HL-60 (cell line): ENCODE measurements around the gene BPGM.

Experiments used
- DNase-seq, 2 experiments: peaks; one replicate each; pipeline ENCODE4 v3.0.0-alpha.2; 2010 to 2020; ENCODE audit warnings: low read depth in 1 of 2, low spot score in 1 of 2
- H3K27ac ChIP-seq: fragments of 250-450 bp; sonication (Bioruptor Pico); replicated peaks from 2 replicates; pipeline ENCODE4 v1.5.1; 2020; ENCODE audit warnings: mild to moderate bottlenecking, moderate library complexity
- H3K27me3 ChIP-seq: fragments of 250-450 bp; sonication (Bioruptor Pico); 2 replicates; pipeline ENCODE4 v1.5.1; 2021; ENCODE audit warnings: mild to moderate bottlenecking, moderate library complexity; ENCODE audit not compliant: insufficient read depth, poor library complexity, severe bottlenecking
- H3K4me3 ChIP-seq: replicated peaks from 2 replicates; pipeline ENCODE4 v1.5.1; 2011; ENCODE audit warnings: mild to moderate bottlenecking, control low read depth, low read length; ENCODE audit not compliant: insufficient read depth
- CTCF ChIP-seq: IDR thresholded peaks from one replicate; pipeline ENCODE4 v1.5.1; 2011; ENCODE audit warnings: low read length, control low read depth, inconsistent platforms; ENCODE audit not compliant: insufficient read depth
- GABPA ChIP-seq: IDR thresholded peaks from 2 replicates; pipeline ENCODE4 v1.6.1; 2012; ENCODE audit warnings: low read depth
- POLR2AphosphoS5 ChIP-seq: IDR thresholded peaks from 2 replicates; pipeline ENCODE4 v1.6.1; 2012; ENCODE audit warnings: low read depth
- REST ChIP-seq: IDR thresholded peaks from 2 replicates; pipeline ENCODE4 v1.6.1; 2012; ENCODE audit warnings: low read depth; ENCODE audit not compliant: insufficient replicate concordance
- SPI1 ChIP-seq: IDR thresholded peaks from 2 replicates; pipeline ENCODE4 v1.6.1; 2012; ENCODE audit warnings: low read depth, mild to moderate bottlenecking, borderline replicate concordance

Gene BPGM

GRCh38 chr7:134720091-134720935, 73.7 kb downstream of the BPGM start:
- TF ChIP-seq CTCF (no peak), REST (no peak), POLR2AphosphoS5 (no peak), SPI1 (no peak), GABPA (no peak)
- no peaks in the 10 kb centered on the region for H3K27me3 ChIP-seq
- no peak overlapping the region for H3K4me3 ChIP-seq
- DNase-seq: no peak
- H3K27ac ChIP-seq: no peak overlapping the region

GRCh38 chr7:134721171-134721570, 74.5 kb downstream of the BPGM start:
- TF ChIP-seq SPI1: no peak
- TF ChIP-seq POLR2AphosphoS5: no peak
- DNase-seq: no peak
- Histone ChIP-seq H3K27ac (no peak overlapping the region), H3K27me3 (no peaks in the 10 kb centered on the region), H3K4me3 (no peak overlapping the region)

- peak in 1 of 2 experiments; percentile 20 for DNase-seq
- TF ChIP-seq CTCF: no peak
- TF ChIP-seq REST: no peak
- no peak for TF ChIP-seq SPI1
- no peak for TF ChIP-seq POLR2AphosphoS5
- no peak for TF ChIP-seq GABPA
- Histone ChIP-seq H3K4me3 (no peak overlapping the region), H3K27ac (no peak overlapping the region), H3K27me3 (no peaks in the 10 kb centered on the region)
Observed at GRCh38 chr7:134722786-134723322, 76.2 kb downstream of the BPGM start.

GRCh38 chr7:134723892-134724291, 77.2 kb downstream of the BPGM start:
- Histone ChIP-seq H3K27me3 (no peaks in the 10 kb centered on the region), H3K4me3 (no peak overlapping the region), H3K27ac (no peak overlapping the region)
- no peak for DNase-seq
- TF ChIP-seq REST (no peak), CTCF (no peak), POLR2AphosphoS5 (no peak), GABPA (no peak), SPI1 (no peak)
